T-helper 9 cell (primary cell): ENCODE measurements around the gene CCSER1.

Experiments used
- DNase-seq: peaks from one replicate; pipeline ENCODE4 v3.0.0-alpha.2; 2020

Gene CCSER1

GRCh38 chr4:90979556-90979955 is 852.4 kb downstream of the CCSER1 start:
- DNase-seq: no peak

- no peak for DNase-seq
Observed at GRCh38 chr4:90982813-90983212, 855.6 kb downstream of the CCSER1 start.

DNA sequence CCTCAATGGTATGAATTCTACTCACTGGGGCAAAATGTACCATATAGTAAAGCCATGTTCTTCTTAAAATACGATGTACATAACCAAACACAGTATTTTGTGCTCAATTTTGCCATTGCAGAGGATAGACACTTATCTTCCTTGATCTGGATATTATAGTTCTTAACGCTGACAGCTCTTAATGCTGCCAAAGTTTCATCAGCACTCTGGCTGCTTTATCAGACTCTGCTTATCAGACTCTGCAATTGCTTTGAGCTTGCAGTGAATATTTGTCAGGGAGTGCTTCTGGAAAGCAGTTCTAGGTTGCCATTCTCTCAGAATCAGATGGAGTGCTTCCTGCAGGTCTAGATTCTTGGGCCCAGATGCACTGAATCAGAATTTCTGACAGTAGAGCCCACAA is 863.1 kb downstream of the CCSER1 start:
- no peak for DNase-seq

DNA sequence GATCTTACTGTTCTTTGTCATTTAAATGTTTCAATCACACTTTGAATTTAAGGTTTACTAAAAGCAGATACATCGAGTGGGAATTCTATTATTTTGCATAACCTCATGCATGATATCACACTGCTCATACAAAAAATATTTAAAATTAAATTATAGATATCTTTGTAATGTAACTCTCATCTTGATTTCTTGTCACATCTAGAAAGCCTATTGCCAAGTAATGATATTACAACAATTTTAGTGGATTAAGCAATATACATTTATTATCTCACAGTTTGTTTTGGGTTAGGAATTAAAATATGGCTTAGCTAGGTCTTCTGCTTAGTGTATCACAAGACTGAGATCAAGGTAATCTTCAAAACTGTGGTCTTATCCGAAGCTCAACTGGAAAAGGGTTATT is 865.0 kb downstream of the CCSER1 start:
- DNase-seq: no peak

- DNase-seq: no peak
Observed at GRCh38 chr4:90994851-90995574, 867.8 kb downstream of the CCSER1 start.

GRCh38 chr4:90995996-90996395 is 868.8 kb downstream of the CCSER1 start:
- DNase-seq: no peak

DNA sequence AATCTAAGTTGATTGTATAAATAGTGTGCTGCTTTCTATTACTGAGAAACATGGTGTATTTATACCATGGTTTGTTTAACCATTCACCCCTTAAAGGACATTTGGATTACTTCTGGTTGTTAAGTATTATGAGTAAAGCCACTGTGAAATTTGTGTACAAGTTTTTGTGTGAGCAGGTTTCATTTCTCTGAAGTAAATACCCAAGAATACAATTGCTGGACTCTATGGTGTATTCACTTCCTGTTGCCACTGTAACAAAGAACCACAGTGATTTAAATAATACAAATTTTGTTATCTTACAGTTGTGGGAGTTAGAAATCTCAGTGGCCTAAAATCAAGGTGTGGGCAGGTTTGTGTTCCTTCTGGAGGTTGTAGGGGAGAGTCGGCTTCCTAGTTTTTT is 869.6 kb downstream of the CCSER1 start:
- no peak for DNase-seq

DNA sequence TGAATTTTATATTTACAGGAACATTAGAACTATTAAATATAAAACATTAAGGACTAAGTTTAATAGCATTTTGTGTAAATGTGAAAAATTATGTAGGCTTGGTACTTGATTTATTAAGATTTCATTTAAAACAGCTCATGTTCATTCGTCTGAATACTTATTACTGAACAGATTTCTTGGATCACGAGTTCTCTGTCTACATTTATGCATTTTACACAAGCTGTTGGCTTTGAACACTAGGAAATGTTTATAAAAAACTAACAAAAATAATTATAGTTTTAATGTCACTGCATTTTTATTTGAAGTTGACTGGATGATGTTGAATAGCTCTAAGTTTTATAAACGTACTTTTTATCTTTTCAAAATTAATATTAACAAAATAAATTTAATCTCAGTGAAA is 888.7 kb downstream of the CCSER1 start:
- DNase-seq: no peak

DNA sequence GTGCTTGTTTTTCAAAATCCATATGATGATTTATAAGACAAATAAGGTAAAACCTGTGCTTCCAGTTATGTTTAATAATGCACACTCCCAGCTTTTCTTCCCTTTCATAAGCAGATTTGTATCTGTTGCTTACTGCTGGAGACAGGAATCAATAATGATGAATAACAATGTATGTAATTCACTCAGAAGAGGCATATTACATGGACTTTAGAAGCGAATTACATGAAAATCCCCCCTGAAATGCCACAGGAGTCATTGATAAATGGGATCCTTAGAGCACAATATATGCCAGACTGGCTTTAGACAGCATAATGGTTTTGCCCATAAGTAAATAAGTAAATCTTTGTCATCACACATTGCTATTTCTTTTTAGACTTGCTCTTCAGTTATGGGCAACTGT is 892.3 kb downstream of the CCSER1 start:
- no peak for DNase-seq

- no peak for DNase-seq
Observed at GRCh38 chr4:91025241-91026148, 898.3 kb downstream of the CCSER1 start.

- no peak for DNase-seq
Observed at GRCh38 chr4:91028228-91028627, 901.0 kb downstream of the CCSER1 start.

DNA sequence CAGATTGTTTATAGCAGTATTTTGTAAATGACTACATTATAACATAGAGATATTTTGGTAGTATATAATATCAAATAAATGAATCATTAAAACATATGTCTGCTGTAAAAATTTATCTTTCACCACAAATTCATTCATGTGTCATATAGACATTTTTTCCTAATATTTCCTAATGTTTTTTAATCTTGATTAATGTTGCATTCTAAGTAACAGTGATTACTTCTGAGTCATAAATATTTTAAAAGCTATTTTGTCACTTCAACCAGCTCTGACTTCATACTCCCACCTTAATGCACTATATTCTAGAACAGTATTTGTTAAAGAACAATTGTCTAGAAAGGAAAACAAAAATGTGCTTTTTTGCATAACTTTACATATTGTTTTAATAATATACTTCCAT is 904.6 kb downstream of the CCSER1 start:
- no peak for DNase-seq

- DNase-seq: no peak
Observed at GRCh38 chr4:91032725-91033445, 905.7 kb downstream of the CCSER1 start.

DNA sequence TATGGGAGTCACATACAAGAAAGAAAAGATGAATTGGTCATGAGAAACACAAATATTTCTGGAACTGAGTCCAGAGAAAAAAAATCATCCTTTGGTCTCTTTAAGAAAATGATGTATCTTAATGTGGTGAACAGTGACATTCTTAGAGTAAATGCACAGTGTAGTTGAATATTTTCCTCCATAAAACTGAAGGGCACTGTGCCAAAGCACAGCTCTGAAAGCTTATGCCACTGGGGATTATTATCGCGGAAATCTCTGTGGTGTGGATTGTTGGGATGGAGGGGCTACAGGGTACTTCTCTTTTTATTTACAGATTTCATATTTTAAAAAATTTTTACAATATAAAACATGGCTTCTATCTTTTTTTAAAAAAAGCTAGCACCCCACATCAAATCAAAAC is 908.1 kb downstream of the CCSER1 start:
- no peak for DNase-seq

- no peak for DNase-seq
Observed at GRCh38 chr4:91037951-91038350, 910.8 kb downstream of the CCSER1 start.

GRCh38 chr4:91057871-91058270 is 930.7 kb downstream of the CCSER1 start:
- DNase-seq: no peak

DNA sequence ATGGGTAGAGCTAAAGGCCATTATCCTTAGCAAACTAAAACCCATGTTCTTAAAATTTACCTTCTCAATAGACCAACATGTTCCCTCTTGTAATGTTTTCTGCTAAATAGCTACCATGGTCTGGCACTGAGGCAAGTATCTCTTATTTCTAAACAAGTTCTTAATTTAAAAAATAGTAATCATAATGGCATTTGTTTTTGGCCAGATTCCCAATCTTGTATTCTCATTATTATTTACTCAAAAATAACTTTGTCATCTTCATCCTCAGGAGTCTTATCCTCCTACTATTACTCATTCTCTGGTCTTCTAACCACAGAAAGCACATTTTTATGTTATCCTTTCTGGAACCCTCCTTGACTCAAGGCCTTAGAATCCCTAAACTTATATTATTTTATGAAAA is 931.2 kb downstream of the CCSER1 start:
- DNase-seq: no peak

- DNase-seq: no peak
Observed at GRCh38 chr4:91064157-91064853, 937.1 kb downstream of the CCSER1 start.

- no peak for DNase-seq
Observed at GRCh38 chr4:91065117-91065516, 937.9 kb downstream of the CCSER1 start.

- no peak for DNase-seq
Observed at GRCh38 chr4:91070736-91071135, 943.5 kb downstream of the CCSER1 start.

- no peak for DNase-seq
Observed at GRCh38 chr4:91076147-91076546, 949.0 kb downstream of the CCSER1 start.

DNA sequence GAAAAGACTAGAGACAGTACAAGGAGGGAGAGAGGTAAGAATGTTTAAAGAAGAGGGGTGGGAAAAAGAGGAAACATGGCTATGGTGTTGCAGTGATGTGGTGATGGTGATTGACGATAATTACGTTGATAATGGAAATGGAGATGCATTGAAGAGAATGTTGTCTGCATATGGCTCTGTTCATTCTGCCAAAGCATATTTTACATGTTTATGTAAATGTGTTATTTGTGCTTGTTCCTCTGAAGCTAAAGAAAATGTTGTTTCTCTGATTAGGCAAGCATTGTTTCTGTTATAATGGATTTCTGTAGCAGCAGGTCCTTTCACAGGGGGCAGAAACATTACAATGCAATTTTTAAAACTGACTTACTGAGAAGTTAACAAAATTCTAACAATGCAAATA is 958.8 kb downstream of the CCSER1 start:
- DNase-seq: no peak

DNA sequence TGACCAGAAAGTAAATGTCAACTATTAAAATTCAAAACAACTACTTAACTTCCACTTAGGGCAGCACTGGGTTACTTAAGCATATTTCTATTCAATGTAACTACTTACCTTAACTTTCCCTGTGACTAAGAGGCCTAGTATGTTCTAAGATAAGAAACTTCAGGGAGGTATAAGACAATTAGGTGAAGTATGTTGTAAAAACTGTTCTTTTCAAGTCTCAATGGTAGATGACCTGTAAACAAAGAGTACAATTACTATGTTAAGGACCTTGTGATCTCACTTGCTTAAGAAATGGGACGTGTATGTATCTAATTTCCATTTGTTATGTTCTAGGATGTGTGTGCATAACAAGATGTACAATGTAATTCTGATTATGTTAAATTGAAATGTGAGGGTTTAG is 960.5 kb downstream of the CCSER1 start:
- no peak for DNase-seq
